ENCODE results near the gene A4GNT.

Gene A4GNT

DNA sequence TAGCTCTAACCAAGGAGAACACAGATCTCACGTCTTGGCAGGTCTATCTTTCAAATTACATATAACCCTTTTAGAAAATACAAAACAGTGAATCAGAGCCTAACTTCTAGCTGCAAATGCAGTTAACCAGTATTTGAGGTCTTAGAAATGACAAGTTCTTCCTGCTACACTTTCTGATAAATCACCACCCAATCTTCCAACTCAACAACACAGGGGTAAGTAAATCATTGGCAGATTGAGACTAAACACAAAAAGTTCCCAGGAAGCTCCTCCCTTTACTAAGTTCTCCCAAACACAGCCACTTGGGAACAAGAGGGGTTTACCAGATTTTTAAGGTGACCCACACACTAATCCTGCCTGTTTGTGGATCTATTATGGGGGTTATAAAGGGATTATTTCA lies at the start of gene A4GNT:
A4GNT (minus strand) TSS at position 152 of the 400 bp plus-strand sequence. CDS start 1,134 bp downstream, outside the sequence.
- no peak within 1 kb of the TSS for H3K4me3 ChIP-seq (ENCODE audit: low read depth, low read length)
- DNase-seq (ENCODE audit: low read depth): no peak
- TF ChIP-seq, protein P1, sequence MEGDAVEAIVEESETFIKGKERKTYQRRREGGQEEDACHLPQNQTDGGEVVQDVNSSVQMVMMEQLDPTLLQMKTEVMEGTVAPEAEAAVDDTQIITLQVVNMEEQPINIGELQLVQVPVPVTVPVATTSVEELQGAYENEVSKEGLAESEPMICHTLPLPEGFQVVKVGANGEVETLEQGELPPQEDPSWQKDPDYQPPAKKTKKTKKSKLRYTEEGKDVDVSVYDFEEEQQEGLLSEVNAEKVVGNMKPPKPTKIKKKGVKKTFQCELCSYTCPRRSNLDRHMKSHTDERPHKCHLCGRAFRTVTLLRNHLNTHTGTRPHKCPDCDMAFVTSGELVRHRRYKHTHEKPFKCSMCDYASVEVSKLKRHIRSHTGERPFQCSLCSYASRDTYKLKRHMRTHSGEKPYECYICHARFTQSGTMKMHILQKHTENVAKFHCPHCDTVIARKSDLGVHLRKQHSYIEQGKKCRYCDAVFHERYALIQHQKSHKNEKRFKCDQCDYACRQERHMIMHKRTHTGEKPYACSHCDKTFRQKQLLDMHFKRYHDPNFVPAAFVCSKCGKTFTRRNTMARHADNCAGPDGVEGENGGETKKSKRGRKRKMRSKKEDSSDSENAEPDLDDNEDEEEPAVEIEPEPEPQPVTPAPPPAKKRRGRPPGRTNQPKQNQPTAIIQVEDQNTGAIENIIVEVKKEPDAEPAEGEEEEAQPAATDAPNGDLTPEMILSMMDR (IDR thresholded peaks at IDR 0.05; ENCODE audit: low read depth, low read length): no peak
- TF ChIP-seq POLR2A (IDR thresholded peaks at IDR 0.05; ENCODE audit: extremely low read depth, insufficient read length): no peak
- TF ChIP-seq, protein P2, sequence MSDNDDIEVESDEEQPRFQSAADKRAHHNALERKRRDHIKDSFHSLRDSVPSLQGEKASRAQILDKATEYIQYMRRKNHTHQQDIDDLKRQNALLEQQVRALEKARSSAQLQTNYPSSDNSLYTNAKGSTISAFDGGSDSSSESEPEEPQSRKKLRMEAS (IDR thresholded peaks at IDR 0.05; ENCODE audit: low read depth, low read length): no peak
- no peak for TF ChIP-seq MYC (IDR thresholded peaks at IDR 0.05; ENCODE audit: low read depth, low read length)

DNA sequence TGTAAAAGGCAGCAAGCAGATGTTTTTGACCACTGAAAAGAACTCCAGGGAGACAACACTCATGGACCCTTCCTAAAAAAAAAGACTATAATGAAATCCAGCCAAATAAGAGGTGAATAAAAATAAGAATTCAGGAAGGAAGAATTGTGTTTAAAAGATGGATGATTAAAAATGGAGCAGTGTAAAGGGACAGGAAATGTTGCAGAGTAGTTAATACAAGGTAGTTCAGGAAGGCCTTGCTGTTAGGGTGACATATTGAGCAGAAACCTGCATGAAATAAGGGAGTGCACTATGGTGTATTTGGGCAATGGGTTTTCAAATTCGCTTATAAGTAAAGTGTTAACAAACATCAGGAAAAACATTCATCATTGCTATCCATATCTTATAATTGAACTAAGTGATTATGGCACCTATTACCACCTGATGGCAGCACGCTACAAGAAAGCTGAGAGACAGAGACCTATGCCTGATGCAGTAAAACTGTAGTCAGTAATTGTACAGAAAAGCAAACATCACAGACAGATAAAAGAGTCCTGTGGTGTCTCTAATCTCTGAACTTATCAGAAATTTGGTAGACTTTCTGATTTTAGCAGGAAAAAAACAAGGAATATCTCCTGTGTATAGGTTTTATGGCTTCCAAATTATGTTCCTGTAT lies 48.3 kb upstream of the A4GNT start:
- TF ChIP-seq, protein P1 (IDR thresholded peaks at IDR 0.05; ENCODE audit: low read depth, low read length): peak; percentile 35
- TF ChIP-seq, protein P2 (IDR thresholded peaks at IDR 0.05; ENCODE audit: low read depth, low read length): no peak
- no peak overlapping the region for H3K4me3 ChIP-seq (ENCODE audit: low read depth, low read length)
- DNase-seq (ENCODE audit: low read depth): peak; percentile 66

GRCh38 chr3:138174421-138175131 lies 42.4 kb upstream of the A4GNT start, which contains the start of gene DBR1:
Gene DBR1, minus strand, starts transcription at chr3:138174921. Its CDS starts 126 bp downstream, at chr3:138174795.
- TF ChIP-seq POLR2A (IDR thresholded peaks at IDR 0.05; ENCODE audit: extremely low read depth, insufficient read length) (peak; percentile 77), MYC (IDR thresholded peaks at IDR 0.05; ENCODE audit: low read depth, low read length) (peak; percentile 34; the same call in 1 of the 2 replicates)
- TF ChIP-seq, protein P2 (IDR thresholded peaks at IDR 0.05; ENCODE audit: low read depth, low read length): peak; percentile 55
- TF ChIP-seq, protein P1 (IDR thresholded peaks at IDR 0.05; ENCODE audit: low read depth, low read length): no peak
- peak within 1 kb of the TSS; percentile 99 for H3K4me3 ChIP-seq (ENCODE audit: low read depth, low read length)
- peak; percentile 88 for DNase-seq (ENCODE audit: low read depth)

GRCh38 chr3:138173769-138174420 lies 41.7 kb upstream of the A4GNT start:
- H3K4me3 ChIP-seq (ENCODE audit: low read depth, low read length): peak overlapping the region; percentile 99
- DNase-seq (ENCODE audit: low read depth): no peak
- TF ChIP-seq, protein P1 (IDR thresholded peaks at IDR 0.05; ENCODE audit: low read depth, low read length): no peak
- TF ChIP-seq MYC (IDR thresholded peaks at IDR 0.05; ENCODE audit: low read depth, low read length): no peak
- TF ChIP-seq, protein P2 (IDR thresholded peaks at IDR 0.05; ENCODE audit: low read depth, low read length): no peak
- TF ChIP-seq POLR2A (IDR thresholded peaks at IDR 0.05; ENCODE audit: extremely low read depth, insufficient read length): no peak

DNA sequence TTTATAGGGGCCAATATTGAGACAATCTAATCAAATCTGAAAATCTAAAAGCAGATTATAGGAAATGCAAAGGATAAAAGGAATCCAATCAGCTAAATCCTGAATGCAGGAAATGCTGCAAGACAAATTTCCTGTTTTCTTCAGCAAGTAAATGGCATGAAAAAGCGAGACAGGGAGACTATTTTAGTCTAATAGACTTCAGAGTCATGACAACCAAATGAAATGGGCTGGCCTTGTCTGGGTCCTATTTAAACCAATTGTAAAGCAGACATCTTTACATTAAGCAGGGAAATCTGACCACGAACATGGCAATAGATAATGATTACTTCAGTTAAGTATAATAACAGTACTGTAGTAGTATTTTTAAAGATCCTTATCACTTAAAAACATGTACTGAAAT lies 40.4 kb upstream of the A4GNT start:
- TF ChIP-seq POLR2A (IDR thresholded peaks at IDR 0.05; ENCODE audit: extremely low read depth, insufficient read length) (no peak), MYC (IDR thresholded peaks at IDR 0.05; ENCODE audit: low read depth, low read length) (no peak)
- TF ChIP-seq, protein P2 (IDR thresholded peaks at IDR 0.05; ENCODE audit: low read depth, low read length): no peak
- TF ChIP-seq, protein P1 (IDR thresholded peaks at IDR 0.05; ENCODE audit: low read depth, low read length): no peak
- peak overlapping the region; percentile 99 for H3K4me3 ChIP-seq (ENCODE audit: low read depth, low read length)
- peak; percentile 14 for DNase-seq (ENCODE audit: low read depth)
